Measurements from ENCODE around the gene RASA3. TPM values are rescaled to one million over a fixed set of nuclear protein-coding genes. Genes with fewer than 3 reads are reported as not detected.

The RASA3 gene
- total and polyA plus RNA-seq, 2 of the 8 experiments (the other 6 are each of a cell fraction or from before 2014, with no cell fraction given) = 7.5 to 21.9 TPM

- no peak overlapping the region for H3K18ac ChIP-seq (ENCODE audit: extremely low read depth, low read length)
- peaks cover 0 to 8% of the 10 kb centered on the region in 2 experiments; a peak in 2 of 4 replicates for H3K9me3 ChIP-seq (ENCODE audit: insufficient read depth in 2 of 2, low read depth in 1 of 2, low read length in 1 of 2)
- H2BK12ac ChIP-seq (ENCODE audit: low read depth, low read length) = no peak overlapping the region
- 92% methylated on average over 3 of the region's 3 CpGs; no CpG with 5 or more reads in 1 of the 2 experiments for WGBS, 2 experiments (ENCODE audit: extremely low coverage in 1 of 2, insufficient coverage in 1 of 2, insufficient read length in 1 of 2, insufficient replicate concordance in 2 of 2, low coverage in 1 of 2, low lambda C conversion rate in 2 of 2, missing lambda C conversion rate in 1 of 2)
- no peaks in the 10 kb centered on the region for H3K36me3 ChIP-seq (ENCODE audit: control insufficient read depth in 2 of 4, insufficient read depth in 4 of 4, low read length in 3 of 4)
- no peak overlapping the region for H2AK5ac ChIP-seq (ENCODE audit: low read depth, low read length)
- H3K14ac ChIP-seq (ENCODE audit: insufficient read length) = no peak overlapping the region
- no peak overlapping the region for H2BK5ac ChIP-seq (ENCODE audit: low read depth, low read length)
- FAIRE-seq (no peak), DNase-seq (ENCODE audit: low read depth in 1 of 2, low spot score in 2 of 2) (no peak)
- no peak overlapping the region for H2BK15ac ChIP-seq (ENCODE audit: low read length)
- H3K4me1 ChIP-seq (replicated peaks in 1 of 4; ENCODE audit: control insufficient read depth in 3 of 4, insufficient read depth in 4 of 4, low read length in 3 of 4) = peaks cover 2 to 13% (median 7%) of the 10 kb centered on the region in 4 experiments
- no peak overlapping the region for H4K91ac ChIP-seq (replicated peaks; ENCODE audit: insufficient read length, low read length)
- H3K9ac ChIP-seq (replicated peaks in 1 of 4; ENCODE audit: extremely low read depth in 1 of 4, low read depth in 3 of 4, low read length in 3 of 4) = no peak overlapping the region
- H3K56ac ChIP-seq (replicated peaks; ENCODE audit: insufficient read length, low read depth, low read length) = no peak overlapping the region
- no peak overlapping the region for H3K27ac ChIP-seq (ENCODE audit: low read depth, low read length)
- H3K79me1 ChIP-seq (ENCODE audit: low read depth, low read length) = no peaks in the 10 kb centered on the region; the same call in 1 of the 2 replicates
- H2BK120ac ChIP-seq (replicated peaks; ENCODE audit: low read depth, low read length) = no peak overlapping the region
- no peak overlapping the region for H2BK20ac ChIP-seq (ENCODE audit: low read length)
- no peak overlapping the region for H2AFZ ChIP-seq (ENCODE audit: low read length)
- peaks cover 0 to 2% of the 10 kb centered on the region in 2 experiments for H4K20me1 ChIP-seq (replicated peaks in 1 of 2; ENCODE audit: control insufficient read depth in 1 of 2, insufficient read depth in 2 of 2, low read length in 2 of 2)
- H4K8ac ChIP-seq (ENCODE audit: extremely low read depth, insufficient read depth, low read length) = no peak overlapping the region
- H3K23ac ChIP-seq (ENCODE audit: insufficient read length) = no peak overlapping the region
- H3K4me3 ChIP-seq (ENCODE audit: extremely low read depth in 1 of 4, insufficient read depth in 2 of 4, low read depth in 3 of 4, low read length in 4 of 4) = no peak overlapping the region
- CTCF ChIA-PET (ENCODE audit: partially characterized antibody) = no interaction called here
- H3K23me2 ChIP-seq (ENCODE audit: low read depth, low read length) = no peaks in the 10 kb centered on the region
- no peak overlapping the region for H3K4ac ChIP-seq (replicated peaks; ENCODE audit: insufficient read length, low read depth, low read length)
- no peak overlapping the region for H3K4me2 ChIP-seq (ENCODE audit: insufficient read depth in 1 of 2, low read depth in 2 of 2, low read length in 2 of 2)
- H3K27me3 ChIP-seq (replicated peaks in 1 of 4; ENCODE audit: control insufficient read depth in 3 of 4, extremely low read depth in 1 of 4, insufficient read depth in 3 of 4, low read length in 3 of 4) = peaks cover 0 to 1% (median under 1%) of the 10 kb centered on the region in 4 experiments; a peak in 2 of 7 replicates
- POLR2A ChIA-PET (ENCODE audit: partially characterized antibody) = no interaction called here
- H3K79me2 ChIP-seq (ENCODE audit: control insufficient read depth in 1 of 2, insufficient read depth in 2 of 2, low read length in 2 of 2) = peaks cover 0 to 17% of the 10 kb centered on the region in 2 experiments; a peak in 1 of 4 replicates
- no peak overlapping the region for H4K5ac ChIP-seq (ENCODE audit: insufficient read length, low read depth, low read length)
- no peak for TF ChIP-seq GTF2F1 (IDR thresholded peaks at IDR 0.05; ENCODE audit: borderline replicate concordance, low read depth, low read length)
- TF ChIP-seq SP4 (IDR thresholded peaks at IDR 0.05; ENCODE audit: low read length) = no peak
- TF ChIP-seq CREB1 (IDR thresholded peaks at IDR 0.05) = no peak
- TF ChIP-seq RAD21 (IDR thresholded peaks at IDR 0.05 in 1 of 2, conservative IDR thresholded peaks at IDR 0.05 in 1 of 2; ENCODE audit: low read depth in 2 of 2, low read length in 2 of 2) = no peak
- no peak for TF ChIP-seq HDAC2 (IDR thresholded peaks at IDR 0.05; ENCODE audit: borderline replicate concordance in 1 of 2, low read depth in 2 of 2, low read length in 2 of 2)
- TF ChIP-seq POLR2A (IDR thresholded peaks at IDR 0.05; ENCODE audit: control extremely low read depth in 1 of 2, low read depth in 2 of 2, low read length in 2 of 2) = no peak
- TF ChIP-seq ZNF274 (IDR thresholded peaks at IDR 0.05; ENCODE audit: borderline replicate concordance, extremely low read depth, low read length) = no peak
- no peak for TF ChIP-seq EGR1 (IDR thresholded peaks at IDR 0.05; ENCODE audit: borderline replicate concordance, low read depth, low read length)
- TF ChIP-seq ATF3 (IDR thresholded peaks at IDR 0.05; ENCODE audit: insufficient read depth, low read depth, low read length) = no peak
- no peak for TF ChIP-seq HDAC6 (IDR thresholded peaks at IDR 0.05; ENCODE audit: low read depth, low read length)
- TF ChIP-seq CBX5 (IDR thresholded peaks at IDR 0.05; ENCODE audit: low read depth, low read length) = no peak
- no peak for TF ChIP-seq SRF (IDR thresholded peaks at IDR 0.05; ENCODE audit: low read depth, low read length)
- no peak for TF ChIP-seq PHF8 (conservative IDR thresholded peaks at IDR 0.05; ENCODE audit: low read depth, low read length)
- TF ChIP-seq FOSL1 (IDR thresholded peaks at IDR 0.05; ENCODE audit: insufficient read depth, low read depth, low read length) = no peak
These were observed 40.0 kb downstream of the RASA3 start for GRCh38 chr13:114092468-114092867.
